Nephron progenitor cell (in vitro differentiated cells): ENCODE measurements around the gene PRR11.

Source experiments
- DNase-seq: peaks from one replicate; pipeline ENCODE4 v3.0.0; 2021
- H3K27ac Mint-ChIP-seq: 2 replicates; pipeline ENCODE4 v1.8.0; 2021; ENCODE audit warnings: mild to moderate bottlenecking, moderate library complexity, mixed read lengths
- H3K27me3 Mint-ChIP-seq: 2 replicates; pipeline ENCODE4 v1.8.0; 2021; ENCODE audit warnings: mild to moderate bottlenecking, low read depth, mixed read lengths; ENCODE audit not compliant: poor library complexity
- H3K36me3 Mint-ChIP-seq: 2 replicates; pipeline ENCODE4 v1.8.0; 2021; ENCODE audit warnings: low read depth, mixed read lengths
- H3K4me1 Mint-ChIP-seq: 2 replicates; pipeline ENCODE4 v1.8.0; 2021; ENCODE audit warnings: mixed read lengths
- H3K4me3 Mint-ChIP-seq: 2 replicates; pipeline ENCODE4 v1.8.0; 2021; ENCODE audit warnings: mild to moderate bottlenecking, moderate library complexity, mixed read lengths
- H3K9me3 Mint-ChIP-seq: 2 replicates; pipeline ENCODE4 v1.8.0; 2021; ENCODE audit warnings: mild to moderate bottlenecking, moderate library complexity, mixed read lengths
- CTCF ChIP-seq: fragments of 200-600 bp; sonication (generic); IDR thresholded peaks from 2 replicates; pipeline ENCODE4 v1.5.0; 2021; ENCODE audit warnings: antibody characterized with exemption

The PRR11 gene

GRCh38 chr17:59149051-59149450 lies 6.5 kb upstream of the PRR11 start:
- Mint-ChIP-seq H3K36me3 (peaks cover 60% of the 10 kb centered on the region), H3K4me3 (no peak overlapping the region), H3K4me1 (peaks cover 33% of the 10 kb centered on the region), H3K27ac (no peak overlapping the region), H3K27me3 (no peaks in the 10 kb centered on the region), H3K9me3 (peaks cover 18% of the 10 kb centered on the region)
- TF ChIP-seq CTCF, result no peak
- no peak for DNase-seq

GRCh38 chr17:59149841-59150511 lies 5.6 kb upstream of the PRR11 start:
- no peak overlapping the region for H3K4me3 Mint-ChIP-seq
- peaks cover 11% of the 10 kb centered on the region for H3K9me3 Mint-ChIP-seq
- H3K27ac Mint-ChIP-seq, result no peak overlapping the region
- no peak for TF ChIP-seq CTCF
- no peaks in the 10 kb centered on the region for H3K27me3 Mint-ChIP-seq
- no peak for DNase-seq
- peaks cover 33% of the 10 kb centered on the region for H3K4me1 Mint-ChIP-seq
- H3K36me3 Mint-ChIP-seq, result peaks cover 51% of the 10 kb centered on the region

GRCh38 chr17:59151006-59151405 lies 4.5 kb upstream of the PRR11 start:
- DNase-seq, result no peak
- Mint-ChIP-seq H3K9me3 (peaks cover 4% of the 10 kb centered on the region), H3K27me3 (no peaks in the 10 kb centered on the region), H3K36me3 (peaks cover 41% of the 10 kb centered on the region), H3K27ac (no peak overlapping the region), H3K4me1 (peaks cover 33% of the 10 kb centered on the region), H3K4me3 (no peak overlapping the region)
- no peak for TF ChIP-seq CTCF

- TF ChIP-seq CTCF, result no peak
- H3K4me3 Mint-ChIP-seq, result no peak overlapping the region
- DNase-seq, result no peak
- H3K27me3 Mint-ChIP-seq, result no peaks in the 10 kb centered on the region
- peak overlapping the region; percentile 0 for H3K27ac Mint-ChIP-seq
- peaks cover 4% of the 10 kb centered on the region for H3K9me3 Mint-ChIP-seq
- peaks cover 39% of the 10 kb centered on the region for H3K36me3 Mint-ChIP-seq
- peaks cover 33% of the 10 kb centered on the region for H3K4me1 Mint-ChIP-seq
These were observed 4.0 kb upstream of the PRR11 start for GRCh38 chr17:59151591-59151990.

GRCh38 chr17:59152925-59153324 lies 2.6 kb upstream of the PRR11 start:
- Mint-ChIP-seq H3K4me1 (peaks cover 38% of the 10 kb centered on the region), H3K4me3 (no peak overlapping the region), H3K9me3 (no peaks in the 10 kb centered on the region), H3K27me3 (no peaks in the 10 kb centered on the region), H3K27ac (no peak overlapping the region), H3K36me3 (peaks cover 35% of the 10 kb centered on the region)
- no peak for DNase-seq
- TF ChIP-seq CTCF, result no peak

GRCh38 chr17:59154292-59154720 lies 1.2 kb upstream of the PRR11 start:
- Mint-ChIP-seq H3K36me3 (peaks cover 30% of the 10 kb centered on the region), H3K9me3 (no peaks in the 10 kb centered on the region), H3K4me1 (peaks cover 51% of the 10 kb centered on the region), H3K27ac (no peak overlapping the region), H3K27me3 (peaks cover 2% of the 10 kb centered on the region), H3K4me3 (no peak overlapping the region)
- TF ChIP-seq CTCF, result no peak
- peak; percentile 52 for DNase-seq
